Kidney (tissue), 14 donors: ENCODE data around the gene AUTS2. TPM values are rescaled to one million over a fixed set of nuclear protein-coding genes. Genes with fewer than 3 reads are reported as not detected.

Source experiments
- DNase-seq, 5 donors: peaks; one replicate each; pipeline ENCODE4 v3.0.0-alpha.2; 2013 to 2020
- FAIRE-seq: peaks from 2 replicates; lab custom pipeline; 2012; peaks lifted over from hg19 to GRCh38; lab: Jason Lieb, UNC
- H3K27ac ChIP-seq, 2 donors: one replicate each; pipeline ENCODE4 v1.7.0; 2013; ENCODE audit warnings: low read depth in 2 of 2, low read length in 2 of 2, inconsistent platforms in 1 of 2
- H3K27me3 ChIP-seq: one replicate; pipeline ENCODE4 v1.7.1; 2013; ENCODE audit warnings: low read length, inconsistent platforms; ENCODE audit not compliant: control insufficient read depth, insufficient read depth
- H3K36me3 ChIP-seq, 3 donors: one replicate each; pipeline versions ENCODE4 v1.7.0 to v1.7.1; 2013; ENCODE audit warnings: low read length in 3 of 3, control low read depth in 1 of 3, inconsistent platforms in 1 of 3; ENCODE audit not compliant: insufficient read depth in 3 of 3, control insufficient read depth in 2 of 3
- H3K4me1 ChIP-seq, 3 donors: one replicate each; pipeline versions ENCODE4 v1.7.0 to v1.7.1; 2013; ENCODE audit warnings: low read length in 3 of 3, inconsistent platforms in 1 of 3, low read depth in 1 of 3; ENCODE audit not compliant: control insufficient read depth in 2 of 3, insufficient read depth in 2 of 3
- H3K4me3 ChIP-seq, 3 donors: one replicate each; pipeline versions ENCODE4 v1.7.0 to v1.8.1; 2013; ENCODE audit warnings: low read length in 3 of 3, control low read depth in 1 of 3, inconsistent platforms in 1 of 3
- H3K9ac ChIP-seq, 3 donors: one replicate each; pipeline versions ENCODE4 v1.7.0 to v1.7.1; 2013; ENCODE audit warnings: low read length in 3 of 3, control low read depth in 1 of 3, inconsistent platforms in 1 of 3
- H3K9me3 ChIP-seq, 3 donors: one replicate each; pipeline versions ENCODE4 v1.7.0 to v1.7.1; 2013; ENCODE audit warnings: low read length in 3 of 3, control low read depth in 1 of 3, inconsistent platforms in 1 of 3; ENCODE audit not compliant: control insufficient read depth in 2 of 3, insufficient read depth in 1 of 3
- intact Hi-C: fragments of 100-400 bp; cut with DNase I; formaldehyde crosslinking; loops from one replicate; pipeline ENCODE4 v1.11.1; 2022
- polyA plus RNA-seq: library from polyadenylated mRNA; stranded (reverse); fragments of 350-450 nt; fragmentation: Illumina TruSeq; extraction: RNeasy Lipid Tissue Mini Kit (QIAGEN cat#74804); gene quantifications from one replicate; pipeline ENCODE4 v1.2.3, GENCODE V29; 2014; ENCODE audit warnings: low read depth, low replicate concordance; ENCODE audit not compliant: insufficient read depth
- total RNA-seq: library from RNA; stranded (reverse); fragmentation: NEBNext Ultra II Directional; extraction: Animal tissue kit (Norgen Biotek cat#: 25700); gene quantifications from one replicate; pipeline ENCODE4 v1.2.1, GENCODE V29; 2021
- TF ChIP-seq, protein P1 (sequence below): IDR thresholded peaks from 3 replicates; pipeline ENCODE4 v1.5.1; 2012; ENCODE audit warnings: mild to moderate bottlenecking, moderate library complexity, borderline replicate concordance; ENCODE audit not compliant: insufficient read depth; ENCODE audit errors: extremely low read depth
- donor health status: control.
- donor health status: control.
- donor health status: control.
- donor health status: control.
- donor health status: control.
- donor health status: DM: yes; HTN: yes; CAD: no.
- donor health status: Normal renal cell carcinoma (clear cell type).

Gene AUTS2
- total and polyA plus RNA-seq, 2 donors from 2014 or later = 5.2 to 33.8 TPM

- H3K9ac ChIP-seq = no peak overlapping the region
- H3K27me3 ChIP-seq = no peaks in the 10 kb centered on the region
- no peaks in the 10 kb centered on the region for H3K9me3 ChIP-seq
- intact Hi-C loops = no loop called here
- no peaks in the 10 kb centered on the region for H3K36me3 ChIP-seq
- DNase-seq (no peak), FAIRE-seq (no peak)
- TF ChIP-seq, protein P1, sequence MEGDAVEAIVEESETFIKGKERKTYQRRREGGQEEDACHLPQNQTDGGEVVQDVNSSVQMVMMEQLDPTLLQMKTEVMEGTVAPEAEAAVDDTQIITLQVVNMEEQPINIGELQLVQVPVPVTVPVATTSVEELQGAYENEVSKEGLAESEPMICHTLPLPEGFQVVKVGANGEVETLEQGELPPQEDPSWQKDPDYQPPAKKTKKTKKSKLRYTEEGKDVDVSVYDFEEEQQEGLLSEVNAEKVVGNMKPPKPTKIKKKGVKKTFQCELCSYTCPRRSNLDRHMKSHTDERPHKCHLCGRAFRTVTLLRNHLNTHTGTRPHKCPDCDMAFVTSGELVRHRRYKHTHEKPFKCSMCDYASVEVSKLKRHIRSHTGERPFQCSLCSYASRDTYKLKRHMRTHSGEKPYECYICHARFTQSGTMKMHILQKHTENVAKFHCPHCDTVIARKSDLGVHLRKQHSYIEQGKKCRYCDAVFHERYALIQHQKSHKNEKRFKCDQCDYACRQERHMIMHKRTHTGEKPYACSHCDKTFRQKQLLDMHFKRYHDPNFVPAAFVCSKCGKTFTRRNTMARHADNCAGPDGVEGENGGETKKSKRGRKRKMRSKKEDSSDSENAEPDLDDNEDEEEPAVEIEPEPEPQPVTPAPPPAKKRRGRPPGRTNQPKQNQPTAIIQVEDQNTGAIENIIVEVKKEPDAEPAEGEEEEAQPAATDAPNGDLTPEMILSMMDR = no peak
- H3K27ac ChIP-seq = no peak overlapping the region
- H3K4me3 ChIP-seq = no peak overlapping the region
- H3K4me1 ChIP-seq = peaks cover 0 to 7% (median 4%) of the 10 kb centered on the region in 3 donors
Measured at GRCh38 chr7:70634610-70635068, 1036.4 kb downstream of the AUTS2 start.

DNA sequence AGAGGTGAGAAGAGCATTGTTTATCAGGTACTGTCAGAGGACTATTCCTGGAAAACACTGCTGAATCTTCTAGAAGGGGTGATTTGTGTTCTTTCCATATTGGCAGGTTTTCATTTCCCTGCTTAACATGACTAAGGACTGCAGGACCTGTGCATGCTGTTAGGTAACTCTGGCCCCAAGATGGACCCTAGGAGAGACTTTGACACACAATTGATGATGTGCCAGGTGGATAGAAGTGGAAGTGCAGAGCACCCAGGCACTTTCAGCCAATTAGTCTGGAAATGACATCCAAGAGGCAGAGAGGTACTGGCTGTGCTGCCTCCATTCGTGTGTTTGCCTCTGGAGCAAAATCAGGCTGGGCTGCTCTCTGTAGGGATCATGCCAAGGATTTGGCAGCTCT lies 1037.4 kb downstream of the AUTS2 start:
- H3K36me3 ChIP-seq = no peaks in the 10 kb centered on the region
- DNase-seq = no peak
- no peak for FAIRE-seq
- H3K27me3 ChIP-seq = no peaks in the 10 kb centered on the region
- H3K9me3 ChIP-seq = no peaks in the 10 kb centered on the region
- TF ChIP-seq, protein P1 = no peak
- peaks cover 0 to 7% (median 4%) of the 10 kb centered on the region in 3 donors for H3K4me1 ChIP-seq
- intact Hi-C loops = no loop called here
- H3K27ac ChIP-seq = no peak overlapping the region
- no peak overlapping the region for H3K4me3 ChIP-seq
- no peak overlapping the region for H3K9ac ChIP-seq

DNA sequence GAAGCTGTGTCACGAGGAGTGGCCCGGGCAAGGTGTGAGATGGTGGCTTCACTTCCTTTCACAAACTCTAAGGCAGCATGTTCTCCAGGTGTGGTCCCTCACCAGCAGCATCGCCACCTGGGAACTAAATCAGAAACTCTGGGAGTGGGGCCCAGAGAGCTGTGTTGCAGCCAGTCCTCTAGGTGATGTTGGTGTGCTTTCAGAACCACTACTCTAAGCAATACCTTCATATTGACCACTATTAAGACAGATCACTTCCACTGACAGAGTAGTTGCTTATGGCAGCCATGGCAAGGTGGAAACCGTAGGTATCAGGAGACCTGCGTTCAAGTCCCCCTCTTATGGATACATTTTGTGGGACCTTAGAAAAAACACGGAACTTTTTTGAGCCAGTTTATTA lies 1037.9 kb downstream of the AUTS2 start:
- H3K9ac ChIP-seq = no peak overlapping the region
- intact Hi-C loops = no loop called here
- H3K4me1 ChIP-seq = peaks cover 0 to 7% (median 4%) of the 10 kb centered on the region in 3 donors
- FAIRE-seq = no peak
- TF ChIP-seq, protein P1 = no peak
- no peaks in the 10 kb centered on the region for H3K36me3 ChIP-seq
- H3K27ac ChIP-seq = no peak overlapping the region
- no peak overlapping the region for H3K4me3 ChIP-seq
- DNase-seq = no peak
- no peaks in the 10 kb centered on the region for H3K27me3 ChIP-seq
- H3K9me3 ChIP-seq = no peaks in the 10 kb centered on the region

GRCh38 chr7:70637726-70638125 lies 1039.5 kb downstream of the AUTS2 start:
- FAIRE-seq (no peak), DNase-seq (peak in 1 of 5 donors; percentile 27)
- TF ChIP-seq, protein P1 = no peak
- Histone ChIP-seq H3K9ac (no peak overlapping the region), H3K36me3 (no peaks in the 10 kb centered on the region), H3K27ac (no peak overlapping the region), H3K4me3 (peak overlapping the region in 1 of 3 donors; percentile 33), H3K27me3 (no peaks in the 10 kb centered on the region), H3K9me3 (peaks cover 0 to 4% (median 0%) of the 10 kb centered on the region in 3 donors), H3K4me1 (peaks cover 0 to 7% (median 0%) of the 10 kb centered on the region in 3 donors)
- intact Hi-C loops = no loop called here
